T-helper 2 cell treated with Interferon-gamma antibody and Interleukin-4, amounts not matched to agents 100 ng/mL and 5 ng/mL, for 36 hours (primary cell): ENCODE results near the gene PIK3C3. TPM values are rescaled to one million over a fixed set of nuclear protein-coding genes. Genes with fewer than 3 reads are reported as not detected.
"Not testable (repeated sequence)": the region's sequence is repeated elsewhere in the genome, so short reads cannot be mapped to it uniquely, and the experiment has no call there.

Experiments
- intact Hi-C: fragments of 100-400 bp; cut with micrococcal nuclease; formaldehyde crosslinking; loops from one replicate; pipeline ENCODE4 v1.15.1; 2023
- total RNA-seq: library from RNA; stranded (reverse); gene quantifications from 2 replicates; pipeline ENCODE4 v1.2.3, GENCODE V29; 2022

The PIK3C3 gene
- total RNA-seq, 1 donor from 2014 or later: 44.1 TPM

DNA sequence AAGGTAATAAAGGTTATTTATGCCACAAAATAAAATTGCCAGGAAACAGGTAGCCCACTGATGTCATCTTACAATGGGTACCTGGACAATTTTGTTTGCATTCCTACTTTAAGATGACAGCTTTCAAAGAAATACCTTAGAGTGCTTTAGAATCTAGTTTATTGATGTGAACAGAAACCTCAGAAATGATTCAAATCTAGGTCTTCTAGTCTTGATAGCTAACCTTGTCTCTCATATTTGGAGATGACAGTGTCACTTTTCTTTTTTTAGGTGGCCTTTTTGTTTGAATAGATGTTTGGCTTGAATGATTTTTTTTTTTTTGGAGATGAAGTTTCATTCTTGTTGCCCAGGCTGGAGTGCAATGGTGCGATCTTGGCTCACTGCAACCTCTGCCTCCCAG is 69.1 kb downstream of the PIK3C3 start:
- intact Hi-C loops: no loop called here

- intact Hi-C loops: loop anchor here (5.0 kb wide), 1 partner anchor 68 kb away; the partner anchor contains the start of gene PIK3C3
Observed at GRCh38 chr18:42025491-42025890, 70.5 kb downstream of the PIK3C3 start.

DNA sequence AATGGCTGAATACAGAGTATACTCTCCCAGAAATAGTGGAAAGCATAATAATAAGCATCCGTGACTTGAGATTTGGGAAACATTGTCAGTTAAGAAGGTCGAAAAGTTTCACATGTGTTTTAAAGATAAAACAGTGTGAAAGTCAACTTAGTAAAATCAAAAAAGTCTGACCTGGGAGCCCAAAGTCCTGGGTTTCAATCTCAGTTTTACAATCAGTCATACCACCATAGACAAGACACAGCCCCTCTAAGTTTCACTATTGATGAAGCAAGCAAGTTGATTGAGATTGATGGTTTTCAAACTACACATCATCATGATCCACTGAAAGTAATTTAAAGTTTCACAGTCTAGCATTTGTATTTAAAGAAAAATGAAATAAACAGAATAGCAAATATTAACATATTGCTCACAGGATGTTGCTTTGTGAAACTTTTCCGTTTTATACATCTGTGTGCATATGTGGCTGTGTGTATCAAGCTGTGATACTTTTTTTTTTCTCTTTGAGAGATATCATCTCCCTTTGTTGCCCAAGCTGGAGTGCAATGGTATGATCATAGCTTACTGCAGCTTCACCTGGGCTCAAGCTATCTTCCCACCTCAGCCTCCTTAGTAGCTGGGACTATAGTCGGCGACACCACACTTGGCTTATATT is 71.1 kb downstream of the PIK3C3 start:
- intact Hi-C loops: loop anchor here (5.0 kb wide), 1 partner anchor 69 kb away; the partner anchor contains the start of gene PIK3C3

DNA sequence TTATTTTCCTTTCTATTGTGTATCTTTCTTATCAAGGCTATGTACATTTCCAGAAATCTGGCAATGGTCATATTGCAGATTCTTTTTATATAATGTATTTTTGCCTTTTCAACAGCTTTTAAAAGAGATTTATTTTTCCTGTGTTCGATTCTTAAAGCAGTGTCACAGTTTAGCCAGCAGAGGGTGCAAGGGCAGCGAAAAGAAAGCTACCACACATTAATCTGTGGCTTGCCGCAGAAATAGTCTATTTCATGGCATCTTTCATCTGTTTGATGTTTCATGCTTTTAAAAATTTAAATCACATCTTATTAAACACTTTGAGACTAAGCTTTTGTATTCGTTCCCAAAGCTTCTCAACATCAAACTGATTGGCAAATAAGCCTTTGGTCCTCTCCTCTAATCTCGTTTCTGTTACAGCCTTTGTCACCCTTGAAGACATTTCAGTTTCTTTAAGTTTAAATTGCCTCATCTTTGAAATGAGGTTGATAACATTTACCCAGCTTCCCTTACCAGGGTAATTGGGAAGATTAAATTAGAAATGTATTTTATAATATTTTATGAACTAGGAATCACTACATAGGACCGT is 73.3 kb downstream of the PIK3C3 start:
- intact Hi-C loops: loop anchor here (5.0 kb wide), 1 partner anchor 71 kb away; the partner anchor contains the start of gene PIK3C3

- intact Hi-C loops: loop anchor here (5.0 kb wide), 1 partner anchor 72 kb away; the partner anchor contains the start of gene PIK3C3
Observed at GRCh38 chr18:42029092-42029491, 74.1 kb downstream of the PIK3C3 start.

GRCh38 chr18:42030586-42031182 is 75.7 kb downstream of the PIK3C3 start:
- intact Hi-C loops: no loop called here

- intact Hi-C loops: no loop called here
Observed at GRCh38 chr18:42032447-42032846, 77.4 kb downstream of the PIK3C3 start.

DNA sequence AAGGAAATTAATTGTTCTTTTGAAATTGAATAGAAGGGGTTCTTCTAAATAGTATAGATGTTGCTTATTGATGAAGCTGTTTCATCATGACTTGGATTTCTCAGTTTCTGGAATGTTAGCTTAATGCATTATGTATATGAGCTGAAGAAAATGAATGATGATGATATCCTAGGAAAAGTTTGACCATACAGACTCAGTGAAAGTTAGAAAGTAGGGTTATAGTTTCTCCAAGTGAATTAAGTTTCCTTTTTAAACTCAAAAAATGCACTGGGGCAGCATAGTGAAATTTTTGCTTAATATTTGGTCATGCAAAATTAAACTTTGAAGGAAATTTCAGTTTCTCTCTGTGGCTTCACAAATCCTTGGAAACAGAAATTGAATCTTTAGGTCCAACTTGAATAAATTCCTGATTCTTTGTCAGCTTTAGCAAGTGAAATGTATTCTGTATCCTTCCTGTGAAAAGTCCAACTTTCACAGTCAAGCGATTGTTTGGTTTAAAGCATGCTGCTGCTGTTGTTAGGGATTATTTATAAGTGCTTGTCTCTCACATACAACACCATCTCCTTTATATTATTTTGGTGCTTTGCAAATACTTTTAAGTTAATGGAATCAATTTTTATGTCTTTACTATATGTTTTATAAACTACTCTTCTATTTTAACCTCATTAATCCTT is 78.2 kb downstream of the PIK3C3 start:
- intact Hi-C loops: no loop called here

- intact Hi-C loops: no loop called here
Observed at GRCh38 chr18:42038936-42039335, 83.9 kb downstream of the PIK3C3 start.

GRCh38 chr18:42039396-42039795 is 84.4 kb downstream of the PIK3C3 start:
- intact Hi-C loops: no loop called here

- intact Hi-C loops: no loop called here
Observed at GRCh38 chr18:42041793-42042192, 86.8 kb downstream of the PIK3C3 start.

DNA sequence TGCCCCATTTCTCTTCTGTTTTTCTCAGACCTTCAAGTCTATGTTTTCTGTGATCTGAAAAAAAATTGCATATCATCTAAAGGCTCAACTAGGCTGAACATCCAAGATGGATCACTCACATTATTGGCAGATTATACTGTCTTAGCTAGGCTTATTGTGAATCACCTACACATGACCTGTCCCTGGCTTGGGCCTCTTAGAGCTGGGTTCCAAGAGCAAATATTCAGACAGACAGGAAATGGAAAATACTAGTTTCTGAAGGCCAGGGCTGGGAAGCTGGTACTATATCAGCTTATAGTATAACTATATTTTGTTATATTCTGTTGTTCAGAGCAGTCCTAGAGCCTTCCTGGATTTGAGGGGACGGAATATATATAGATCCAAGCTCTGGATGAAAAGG is 90.3 kb downstream of the PIK3C3 start:
- intact Hi-C loops: no loop called here

- intact Hi-C loops: no loop called here
Observed at GRCh38 chr18:42047721-42048120, 92.7 kb downstream of the PIK3C3 start.

DNA sequence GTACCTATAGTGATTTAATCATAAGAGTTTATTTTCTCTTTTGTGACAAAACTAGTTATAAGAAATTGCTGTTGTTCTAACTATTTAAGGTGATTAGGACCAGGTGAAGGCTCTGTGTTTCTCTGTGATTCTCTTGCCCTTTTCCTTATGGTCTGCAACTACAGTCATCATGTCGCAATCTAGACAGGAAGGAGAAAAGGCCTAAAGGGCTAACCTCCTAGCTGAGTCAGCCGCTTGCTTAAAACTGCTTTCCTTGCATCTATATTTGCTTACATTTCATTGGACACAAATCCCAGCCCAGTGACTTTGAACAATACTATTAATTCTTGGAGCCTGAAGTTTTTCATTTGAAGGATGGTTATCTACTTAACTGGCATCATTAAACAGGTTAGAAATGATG is 93.1 kb downstream of the PIK3C3 start:
- intact Hi-C loops: no loop called here

GRCh38 chr18:42049536-42049935 is 94.5 kb downstream of the PIK3C3 start:
- intact Hi-C loops: not testable (repeated sequence)

GRCh38 chr18:42051411-42051810 is 96.4 kb downstream of the PIK3C3 start:
- intact Hi-C loops: loop anchor here (5.0 kb wide), 1 partner anchor 1221 kb away; no protein-coding TSS in a partner anchor

DNA sequence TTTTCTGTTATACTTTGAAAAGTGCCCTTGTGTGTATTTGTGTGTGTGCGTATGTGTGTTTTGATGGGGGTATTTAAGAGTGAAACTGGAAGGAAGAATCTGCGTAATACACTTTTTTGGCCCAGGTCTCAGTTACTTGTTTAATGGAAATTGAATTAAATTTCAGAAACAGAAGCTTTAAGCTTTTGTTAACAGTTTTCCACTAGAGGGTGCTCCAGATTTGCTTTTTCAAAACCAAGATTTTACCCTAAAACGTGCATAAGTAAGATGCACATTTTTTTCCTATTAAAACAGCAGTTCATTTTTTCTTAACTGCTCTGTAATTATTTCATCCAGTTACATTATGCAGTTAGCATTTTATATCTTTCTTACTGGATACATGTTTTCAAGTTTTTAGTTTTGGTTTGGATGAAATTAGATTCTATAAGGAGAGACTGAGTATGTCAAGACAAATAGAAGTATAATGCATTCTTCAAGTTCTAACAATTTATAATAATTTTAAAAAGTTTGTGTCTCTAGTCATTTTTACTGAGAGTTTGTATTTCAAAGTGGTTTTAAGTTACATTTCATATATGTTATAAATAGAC is 97.2 kb downstream of the PIK3C3 start:
- intact Hi-C loops: loop anchor here (2.0 to 5.0 kb wide), 2 partner anchors 63 to 1220 kb away; no protein-coding TSS in a partner anchor

- intact Hi-C loops: loop anchor here (2.0 to 5.0 kb wide), 2 partner anchors 62 to 1219 kb away; no protein-coding TSS in a partner anchor
Observed at GRCh38 chr18:42053188-42053781, 98.3 kb downstream of the PIK3C3 start.

GRCh38 chr18:42064109-42064508 is 109.1 kb downstream of the PIK3C3 start:
- intact Hi-C loops: no loop called here

DNA sequence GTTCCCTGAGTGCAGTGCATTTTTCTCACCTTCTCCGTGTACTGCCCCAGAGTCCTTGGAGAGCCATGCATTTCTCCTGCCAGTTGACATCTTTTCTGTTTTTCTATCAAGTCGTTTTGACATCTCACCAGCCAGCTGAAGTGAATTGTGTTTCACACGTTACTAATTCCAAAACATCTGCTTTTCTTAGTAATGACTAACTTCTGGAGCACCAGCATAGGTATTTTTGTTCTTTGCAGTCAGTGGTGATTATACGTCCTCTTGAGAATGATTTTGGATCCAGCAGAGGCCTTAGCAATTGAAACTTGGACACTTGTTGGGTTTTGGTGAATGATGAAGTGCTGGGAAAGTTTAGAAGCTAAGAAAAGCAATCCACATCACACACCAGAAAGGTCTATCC is 112.5 kb downstream of the PIK3C3 start:
- intact Hi-C loops: no loop called here

DNA sequence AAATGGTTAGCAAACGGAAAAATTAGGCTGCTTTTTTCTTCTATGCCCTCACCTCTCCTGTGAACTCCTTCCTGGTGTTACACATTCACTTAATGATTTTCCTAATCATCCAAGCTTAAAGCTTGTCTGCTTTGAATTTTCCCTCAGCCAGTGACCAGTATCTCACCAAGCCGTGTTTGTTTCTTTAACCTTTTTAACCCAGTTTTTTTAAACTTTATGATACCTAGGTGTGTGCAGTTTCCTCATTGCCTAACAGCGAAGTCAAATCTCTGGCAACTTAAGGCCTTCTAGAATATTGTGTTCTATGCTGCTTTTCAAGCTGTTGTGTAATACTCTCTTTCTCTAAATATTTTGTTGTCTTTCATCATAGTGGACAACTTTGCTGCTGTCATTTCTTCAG is 113.0 kb downstream of the PIK3C3 start:
- intact Hi-C loops: no loop called here
